ENCODE results near the gene LRRC47.
A peak's percentile ranks its signal among the peaks of the same experiment; 100 is the strongest.
"Not testable (repeated sequence)": the region's sequence is repeated elsewhere in the genome, so short reads cannot be mapped to it uniquely, and the experiment has no call there.

LRRC47 gene

DNA sequence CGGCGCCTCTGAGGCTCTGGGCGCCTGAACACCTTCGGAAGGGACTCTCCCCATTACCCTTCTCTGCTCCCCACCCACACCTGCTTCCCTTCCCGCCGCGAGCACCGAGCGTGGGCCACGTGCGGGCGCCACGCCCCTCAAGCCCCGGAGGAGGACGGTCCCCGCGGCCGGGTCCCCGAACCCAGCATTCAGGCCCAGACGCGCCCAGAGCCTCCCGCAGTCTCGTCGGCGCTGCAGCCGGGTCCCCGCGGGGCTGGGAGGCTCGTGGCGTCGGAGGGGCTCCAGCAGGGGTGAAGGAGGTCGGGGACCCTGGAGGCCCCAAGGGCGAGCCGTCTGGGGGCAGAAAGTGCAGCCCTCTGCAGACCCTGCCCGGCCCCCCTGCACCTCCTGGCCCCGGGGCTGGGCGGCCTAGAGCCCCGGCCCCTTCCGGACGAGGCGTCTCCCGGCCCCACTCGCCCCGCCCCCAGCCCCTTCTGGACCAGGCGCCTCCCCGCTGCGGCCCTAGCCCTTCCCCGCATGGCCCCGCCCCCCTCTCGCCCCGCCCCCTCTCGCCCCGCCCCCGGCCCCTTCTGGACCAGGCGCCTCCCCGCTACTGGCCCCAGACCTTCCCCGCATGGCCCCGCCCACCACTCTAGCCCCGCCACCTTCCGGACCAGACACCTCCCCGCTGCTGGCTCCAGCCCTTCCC lies 24.1 kb downstream of the LRRC47 start:
- DNase-seq (ENCODE audit: low spot score), result peak; percentile 99

DNA sequence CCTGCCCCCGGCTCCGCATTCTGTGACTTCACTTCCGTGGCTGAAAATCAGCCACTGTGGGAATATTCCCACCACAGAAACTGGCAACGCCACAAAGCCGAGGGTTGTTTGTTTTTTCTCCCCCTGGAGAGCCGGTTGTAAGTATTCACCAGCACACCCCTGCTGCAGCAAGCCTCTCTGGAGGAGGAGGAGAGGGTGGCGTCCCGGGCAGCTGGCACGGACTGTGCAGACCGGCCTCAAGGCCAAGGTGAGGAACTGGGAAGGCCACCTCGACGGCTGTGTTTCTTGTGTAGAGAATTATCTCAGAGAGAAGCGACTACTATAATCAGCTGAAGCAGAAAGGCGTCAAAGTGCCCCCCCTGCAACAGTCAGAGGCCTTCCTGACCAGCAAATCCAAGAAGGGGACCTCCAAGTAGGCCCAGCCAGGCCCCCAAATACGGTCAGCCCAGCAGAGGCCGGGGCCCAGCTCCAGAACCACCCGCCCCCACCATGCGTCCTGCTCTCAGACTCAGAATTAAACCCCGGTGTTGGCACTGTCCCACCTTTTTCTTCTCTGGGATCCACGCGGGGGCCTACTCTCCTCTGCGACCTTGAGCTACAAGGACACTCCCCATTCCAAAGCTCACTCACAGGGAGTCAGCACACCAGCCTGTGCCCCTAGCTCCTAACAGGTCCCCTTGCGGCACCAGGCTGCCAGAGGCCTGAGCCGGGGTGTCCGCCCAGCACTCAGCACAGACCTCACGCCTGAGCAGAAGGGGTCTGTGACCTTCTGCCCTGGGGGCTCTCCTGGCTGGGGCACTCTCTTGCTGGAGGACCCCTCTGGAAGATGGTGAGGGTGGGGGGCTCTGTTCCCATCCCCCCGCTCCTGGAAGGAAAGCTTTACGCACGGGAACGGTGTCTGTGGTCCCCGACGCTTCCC lies 24.9 kb downstream of the LRRC47 start:
- no peak for DNase-seq (ENCODE audit: low spot score)

- DNase-seq (ENCODE audit: low spot score), result no peak
These were observed 26.1 kb downstream of the LRRC47 start for GRCh38 chr1:3770047-3770765.

DNA sequence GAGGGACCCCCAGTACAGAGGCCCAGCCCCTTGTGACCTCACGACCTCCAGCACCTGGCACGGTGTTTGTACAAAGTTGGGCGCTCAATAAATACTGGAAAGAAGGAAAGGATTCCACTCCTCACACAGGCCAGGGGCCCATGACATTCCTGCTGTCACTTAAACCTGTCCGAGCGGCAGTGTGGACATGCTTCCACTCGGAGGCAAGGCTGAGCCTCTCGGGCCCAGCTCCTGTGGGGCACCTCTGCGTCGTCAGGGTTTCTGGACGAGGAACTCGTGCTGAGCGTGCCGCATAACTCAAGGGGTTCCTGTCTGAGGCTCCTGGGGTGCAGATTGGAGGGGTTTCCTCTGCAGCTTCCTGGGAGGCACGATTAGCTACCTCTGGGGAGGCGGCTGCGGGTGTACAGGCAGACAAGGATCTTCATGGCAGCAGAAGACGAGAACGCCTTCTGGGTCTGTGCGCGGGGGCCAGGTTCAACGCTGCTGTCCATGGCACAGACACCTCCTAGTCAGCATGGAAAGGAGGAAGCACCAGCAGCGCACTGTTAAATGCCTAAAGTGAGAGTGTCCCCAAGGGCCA lies 27.4 kb downstream of the LRRC47 start:
- DNase-seq (ENCODE audit: low spot score), result no peak

DNA sequence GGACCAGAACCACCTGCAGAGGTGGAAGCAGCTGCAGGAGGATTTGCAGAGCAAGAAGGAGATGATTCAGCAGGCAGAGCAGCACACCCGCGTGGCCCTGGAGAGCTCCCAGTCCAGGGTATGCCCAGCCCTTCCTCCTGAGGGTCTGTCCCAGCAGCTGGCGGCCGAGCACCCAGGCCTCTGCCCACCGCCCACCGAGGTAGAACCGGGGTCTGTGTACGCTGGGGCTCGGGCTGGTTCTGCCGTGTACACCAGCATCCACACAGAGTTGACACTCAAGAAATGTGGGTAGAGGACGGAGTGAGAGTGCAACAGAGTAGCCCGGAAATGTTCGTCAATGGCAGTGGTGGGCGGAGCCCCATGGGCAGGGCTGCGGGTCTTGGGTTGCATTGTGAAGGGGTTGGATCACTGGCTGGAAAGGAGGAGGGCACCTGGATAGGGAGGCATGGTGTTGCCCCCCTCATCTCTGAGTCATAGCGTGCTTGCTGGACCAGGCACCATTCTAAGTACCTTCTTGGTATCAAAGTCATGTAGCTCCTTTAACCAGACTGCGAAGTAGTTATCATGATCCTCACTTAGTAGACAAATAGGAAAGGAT lies 28.9 kb downstream of the LRRC47 start:
- DNase-seq (ENCODE audit: low spot score), result no peak

DNA sequence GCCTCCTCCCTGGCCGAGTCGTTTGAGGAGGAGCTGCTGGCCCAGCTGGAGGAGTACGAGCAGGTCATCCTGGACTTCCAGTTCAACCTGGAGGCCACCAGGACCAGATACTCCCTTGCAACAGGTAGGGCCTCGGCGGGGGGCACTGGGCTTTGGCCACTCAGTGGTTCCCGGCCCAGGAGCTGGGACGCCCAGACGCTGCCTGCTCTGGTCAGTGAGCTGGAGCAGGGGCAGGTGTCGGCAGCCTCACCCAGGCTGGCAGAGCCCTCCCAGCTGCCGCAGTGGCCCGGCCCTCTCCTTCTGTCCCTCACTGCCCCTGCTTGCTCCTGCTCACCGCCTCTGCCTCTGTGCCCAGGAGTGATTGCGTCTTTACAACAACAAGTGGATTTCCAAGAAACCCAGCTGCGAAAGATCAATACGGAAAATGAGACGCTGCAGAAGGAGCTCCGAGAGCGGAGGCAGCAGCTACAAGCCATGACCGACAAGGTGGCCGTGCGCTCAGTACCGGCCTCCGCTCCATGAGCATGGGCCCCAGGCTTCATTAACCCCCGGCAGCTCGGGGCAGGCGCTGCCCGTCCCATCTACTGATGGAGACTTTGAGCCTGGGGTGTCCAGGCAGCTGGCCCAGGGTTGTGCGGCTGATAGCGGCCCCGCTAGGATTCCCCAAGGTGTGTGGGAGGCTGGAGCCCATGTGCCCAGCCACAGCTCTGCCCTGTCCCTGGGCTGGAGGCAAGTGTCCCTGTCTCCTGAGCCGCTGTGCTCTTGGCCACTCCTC lies 32.8 kb downstream of the LRRC47 start:
- no peak for DNase-seq (ENCODE audit: low spot score)

DNA sequence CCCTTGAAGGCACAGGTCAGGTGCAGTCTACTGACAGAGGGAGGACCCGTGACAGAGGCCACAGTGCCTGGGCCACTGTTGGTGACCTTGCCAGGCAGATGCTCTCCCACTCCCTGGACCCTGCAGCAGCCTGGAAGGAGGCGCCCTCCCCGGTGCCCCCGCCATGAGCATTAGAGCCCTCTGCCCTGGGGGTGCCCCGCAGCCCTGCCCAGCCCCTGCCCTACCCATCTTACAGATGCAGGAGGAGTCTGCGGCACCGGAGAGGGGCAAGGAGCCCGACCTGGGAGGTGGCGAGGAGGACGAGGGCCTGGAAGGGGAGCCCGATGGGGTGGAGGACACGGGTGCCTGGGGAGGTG lies 33.4 kb downstream of the LRRC47 start:
- no peak for DNase-seq (ENCODE audit: low spot score)

DNA sequence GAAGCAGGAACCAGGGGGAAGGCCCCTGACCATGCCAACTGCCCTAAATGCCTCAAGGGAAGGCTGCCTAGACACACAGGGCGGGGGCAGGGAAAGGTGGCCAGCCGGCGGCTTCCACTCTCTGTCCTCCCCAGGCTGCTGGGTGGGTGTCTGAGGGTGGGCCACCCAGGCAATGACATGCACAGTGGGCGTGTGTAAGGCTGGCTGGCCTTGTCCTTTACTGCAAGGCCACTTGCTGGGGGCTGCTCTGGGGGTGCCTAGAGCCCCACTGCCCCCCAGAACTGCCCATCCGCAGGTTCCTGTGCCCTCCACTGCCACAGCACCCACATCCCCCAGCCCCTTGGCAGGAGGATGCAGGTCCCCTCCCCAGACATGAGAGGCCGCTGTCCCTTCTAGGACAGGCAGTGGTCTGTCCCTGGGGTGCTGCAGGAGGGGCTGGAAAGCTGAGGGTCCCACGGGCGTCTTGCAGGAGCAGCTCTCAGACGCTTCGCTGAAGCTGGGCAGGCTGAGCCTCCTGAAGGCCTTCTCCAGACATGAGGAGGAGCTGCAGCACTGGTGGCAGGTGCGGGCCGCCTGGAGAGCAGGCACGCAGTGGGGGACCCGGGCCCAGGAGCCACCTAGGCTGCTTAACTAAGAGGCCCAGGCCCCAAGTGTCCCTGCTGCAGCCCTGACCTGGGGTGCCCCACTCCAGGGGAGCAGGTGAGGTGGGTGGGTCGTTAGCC lies 34.0 kb downstream of the LRRC47 start:
- no peak for DNase-seq (ENCODE audit: low spot score)

GRCh38 chr1:3761296-3762010 lies 34.8 kb downstream of the LRRC47 start:
- DNase-seq (ENCODE audit: low spot score), result no peak

DNA sequence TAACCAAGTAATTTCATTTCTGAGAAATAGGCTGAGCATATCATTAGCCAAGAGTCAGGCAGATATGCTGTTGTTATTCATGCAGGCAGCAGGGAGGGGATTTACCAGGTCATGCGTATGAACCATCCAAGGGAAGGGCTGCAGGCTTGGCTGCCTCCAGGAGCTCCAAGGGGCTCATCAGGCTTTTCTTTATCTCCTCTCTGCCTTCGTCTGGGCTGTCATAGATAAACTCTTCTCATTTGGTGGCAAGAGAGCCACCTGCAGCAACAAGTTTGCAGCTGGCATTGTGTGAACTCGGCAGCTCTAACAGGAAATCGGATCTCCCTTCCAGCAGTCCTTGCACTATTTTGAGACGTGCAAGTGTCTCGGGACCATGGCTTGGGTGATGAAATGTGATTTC lies 36.5 kb downstream of the LRRC47 start:
- DNase-seq (ENCODE audit: low spot score), result no peak

DNA sequence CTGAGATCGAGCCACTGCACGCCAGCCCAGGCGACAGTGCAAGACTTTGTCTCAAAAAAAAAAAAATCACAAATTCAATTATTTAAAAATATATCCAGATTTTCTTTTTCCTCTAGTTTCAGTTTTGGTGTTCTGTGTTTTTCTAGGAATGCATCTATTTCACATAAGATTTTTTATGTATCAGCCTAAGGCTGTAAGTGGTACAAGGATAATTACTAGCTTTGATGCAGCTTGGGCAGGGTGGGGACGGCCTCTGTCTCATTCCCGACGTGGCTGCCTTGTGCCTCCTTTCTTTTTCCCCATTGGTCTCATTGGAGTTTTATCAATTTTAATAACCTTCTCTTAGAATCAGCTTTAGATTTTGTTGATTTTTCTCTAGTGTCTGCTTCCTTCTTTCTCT lies 37.1 kb downstream of the LRRC47 start:
- no peak for DNase-seq (ENCODE audit: low spot score)

DNA sequence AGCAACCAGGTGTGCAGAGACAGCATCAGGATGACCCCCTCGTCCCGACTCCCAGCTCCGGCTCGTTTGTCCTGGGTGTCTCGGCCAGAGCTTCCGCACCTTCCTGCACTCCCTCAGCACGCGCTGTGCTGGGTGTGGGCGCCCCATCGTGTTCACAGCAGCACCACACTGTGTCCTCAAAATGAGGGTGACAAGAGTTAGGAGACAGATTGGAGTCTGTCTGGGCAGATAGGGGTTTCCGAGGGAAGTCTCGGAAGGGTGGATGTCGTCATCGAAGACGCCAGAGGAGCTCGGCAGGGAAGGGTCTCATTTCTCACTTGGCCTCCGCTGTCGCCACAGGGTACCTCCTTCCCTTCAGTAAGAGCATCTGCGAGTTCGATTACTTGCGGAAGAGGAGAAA lies 39.9 kb downstream of the LRRC47 start:
- DNase-seq (ENCODE audit: low spot score), result no peak

GRCh38 chr1:3753656-3754454 lies 42.4 kb downstream of the LRRC47 start:
- DNase-seq (ENCODE audit: low spot score), result no peak

DNA sequence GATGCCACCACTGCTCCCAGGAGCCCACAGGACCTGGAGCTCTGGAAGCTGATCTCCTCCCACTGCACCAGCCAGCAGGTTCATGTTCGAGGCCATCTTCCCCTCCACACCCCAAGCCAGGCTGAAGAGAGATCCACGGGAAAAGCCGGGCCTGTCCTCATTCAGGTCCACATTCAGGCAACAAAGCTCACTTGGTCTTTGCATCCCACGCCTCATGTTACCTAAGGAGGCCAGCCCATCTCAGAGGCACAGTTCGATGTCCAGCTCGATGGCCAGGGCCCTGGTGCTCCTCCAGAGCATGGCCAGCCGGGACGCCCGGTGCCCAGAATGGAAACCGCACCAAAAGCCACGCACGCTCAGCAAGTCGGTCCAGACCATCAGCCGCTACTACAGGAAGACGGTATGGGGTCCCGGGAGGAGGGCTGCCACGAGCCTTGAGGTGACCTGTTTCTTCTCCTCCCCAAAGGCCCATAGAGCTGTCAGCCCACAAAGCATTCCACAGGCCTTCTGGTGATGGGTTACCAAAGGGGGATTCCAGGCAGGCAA lies 43.8 kb downstream of the LRRC47 start, which contains the start of gene CCDC27:
TSS of gene CCDC27 (plus strand) at position 51 of the 546 bp plus-strand sequence. CDS start at position 83, 32 bp downstream.
- DNase-seq (ENCODE audit: low spot score), result no peak

GRCh38 chr1:3750741-3751140 lies 45.6 kb downstream of the LRRC47 start:
- DNase-seq (ENCODE audit: low spot score), result no peak

- DNase-seq (ENCODE audit: low spot score), result no peak
These were observed 46.8 kb downstream of the LRRC47 start for GRCh38 chr1:3749512-3749911.

GRCh38 chr1:3748316-3748900 lies 47.9 kb downstream of the LRRC47 start:
- not testable (repeated sequence) for DNase-seq (ENCODE audit: low spot score)

- DNase-seq (ENCODE audit: low spot score), result no peak
These were observed 48.4 kb downstream of the LRRC47 start for GRCh38 chr1:3747903-3748302.

All from germinal center (tissue), 1 donor.